IPS DF 6.9 (cell line): ENCODE results near the gene ZNF771.
A peak's percentile ranks its signal among the peaks of the same experiment; 100 is the strongest.

ENCODE experiments used
- DNase-seq: peaks from one replicate; pipeline ENCODE4 v3.0.0-alpha.2; 2013; ENCODE audit warnings: low read depth, low spot score
- H3K27ac ChIP-seq: one replicate; pipeline ENCODE4 v1.5.1; 2013; ENCODE audit warnings: low read length, control low read depth
- H3K27me3 ChIP-seq: 2 replicates; pipeline ENCODE4 v1.6.1; 2013; ENCODE audit warnings: mild to moderate bottlenecking, low read length; ENCODE audit not compliant: control insufficient read depth, insufficient read depth
- H3K36me3 ChIP-seq: 2 replicates; pipeline ENCODE4 v1.6.1; 2013; ENCODE audit warnings: low read length; ENCODE audit not compliant: control insufficient read depth, insufficient read depth
- H3K4me1 ChIP-seq: 2 replicates; pipeline ENCODE4 v1.6.1; 2013; ENCODE audit warnings: low read length; ENCODE audit not compliant: control insufficient read depth, insufficient read depth
- H3K4me3 ChIP-seq: 2 replicates; pipeline ENCODE4 v1.5.1; 2013; ENCODE audit warnings: mild to moderate bottlenecking, low read length
- H3K9me3 ChIP-seq: 2 replicates; pipeline ENCODE4 v1.6.1; 2013; ENCODE audit warnings: low read length, inconsistent platforms; ENCODE audit not compliant: control insufficient read depth, insufficient read depth
- WGBS: extraction: QIAGEN DNeasy Blood & Tissue Kit; methylation state at CpG from one replicate; pipeline ENCODE4 v1.1.7; 2013; ENCODE audit warnings: mixed read lengths, missing lambda C conversion rate; ENCODE audit not compliant: insufficient read length, insufficient coverage; 5-methylcytosine and 5-hydroxymethylcytosine counted together

The ZNF771 gene

GRCh38 chr16:30416624-30417528, 9.5 kb downstream of the ZNF771 start:
- Histone ChIP-seq H3K36me3 (peaks cover 5% of the 10 kb centered on the region; the same call in 1 of the 2 replicates), H3K9me3 (no peaks in the 10 kb centered on the region), H3K27me3 (no peaks in the 10 kb centered on the region), H3K4me3 (peak overlapping the region; percentile 49; the same call in 1 of the 2 replicates), H3K4me1 (no peaks in the 10 kb centered on the region), H3K27ac (no peak overlapping the region)
- WGBS, result no CpG with 5 or more reads among the region's 18 CpGs
- no peak for DNase-seq

- peak; percentile 87 for DNase-seq
These were observed 10.3 kb downstream of the ZNF771 start for GRCh38 chr16:30417529-30418349.

GRCh38 chr16:30418350-30419181, 11.2 kb downstream of the ZNF771 start:
- Histone ChIP-seq H3K36me3 (peaks cover 8% of the 10 kb centered on the region; the same call in 1 of the 2 replicates), H3K4me3 (peak overlapping the region; percentile 49; the same call in 1 of the 2 replicates), H3K27ac (no peak overlapping the region), H3K27me3 (no peaks in the 10 kb centered on the region), H3K4me1 (no peaks in the 10 kb centered on the region), H3K9me3 (no peaks in the 10 kb centered on the region)
- DNase-seq, result no peak
- no CpG with 5 or more reads among the region's 31 CpGs for WGBS

More at GRCh38 chr16:30417529-30418349, 10.3 kb downstream of the ZNF771 start:
- Histone ChIP-seq H3K9me3 (no peaks in the 10 kb centered on the region), H3K36me3 (0 out of 2 replicates have a peak, but pooled peaks cover 4% of the 10 kb centered on the region), H3K27me3 (no peaks in the 10 kb centered on the region), H3K4me1 (no peaks in the 10 kb centered on the region), H3K4me3 (peak overlapping the region; percentile 49; the same call in 1 of the 2 replicates), H3K27ac (no peak overlapping the region)
- WGBS, result no CpG with 5 or more reads among the region's 140 CpGs

GRCh38 chr16:30421010-30421409, 13.6 kb downstream of the ZNF771 start:
- H3K27ac ChIP-seq, result no peak overlapping the region
- H3K36me3 ChIP-seq, result peaks cover 12% of the 10 kb centered on the region; the same call in 1 of the 2 replicates
- H3K9me3 ChIP-seq, result no peaks in the 10 kb centered on the region
- no peaks in the 10 kb centered on the region for H3K27me3 ChIP-seq
- no CpG with 5 or more reads among the region's 5 CpGs for WGBS
- no peaks in the 10 kb centered on the region for H3K4me1 ChIP-seq
- no peak for DNase-seq
- H3K4me3 ChIP-seq, result no peak overlapping the region

GRCh38 chr16:30428055-30428454, 20.6 kb downstream of the ZNF771 start:
- peaks cover 4% of the 10 kb centered on the region; the same call in 1 of the 2 replicates for H3K4me1 ChIP-seq
- H3K27me3 ChIP-seq, result no peaks in the 10 kb centered on the region
- no peak overlapping the region for H3K4me3 ChIP-seq
- WGBS, result no CpG with 5 or more reads among the region's 4 CpGs
- H3K27ac ChIP-seq, result no peak overlapping the region
- H3K9me3 ChIP-seq, result no peaks in the 10 kb centered on the region
- DNase-seq, result no peak
- peaks cover 16% of the 10 kb centered on the region; the same call in 1 of the 2 replicates for H3K36me3 ChIP-seq

GRCh38 chr16:30429418-30429677, 21.9 kb downstream of the ZNF771 start:
- no peak overlapping the region for H3K27ac ChIP-seq
- no peaks in the 10 kb centered on the region for H3K27me3 ChIP-seq
- no peaks in the 10 kb centered on the region for H3K9me3 ChIP-seq
- H3K4me1 ChIP-seq, result peaks cover 4% of the 10 kb centered on the region; the same call in 1 of the 2 replicates
- DNase-seq, result no peak
- H3K36me3 ChIP-seq, result peaks cover 6% of the 10 kb centered on the region; the same call in 1 of the 2 replicates
- no CpG with 5 or more reads among the region's 11 CpGs for WGBS
- H3K4me3 ChIP-seq, result peak overlapping the region; percentile 66; the same call in 1 of the 2 replicates

GRCh38 chr16:30429678-30430427, 22.4 kb downstream of the ZNF771 start, which contains the start of gene DCTPP1:
Gene DCTPP1 (minus strand): TSS chr16:30430030. CDS start chr16:30429980, 50 bp downstream.
- no peak within 1 kb of the TSS for H3K27ac ChIP-seq
- peaks cover 6% of the 10 kb centered on the region; the same call in 1 of the 2 replicates for H3K36me3 ChIP-seq
- no CpG with 5 or more reads among the region's 49 CpGs for WGBS
- H3K9me3 ChIP-seq, result no peaks in the 10 kb centered on the region
- no peaks in the 10 kb centered on the region for H3K27me3 ChIP-seq
- peak within 1 kb of the TSS; percentile 66 for H3K4me3 ChIP-seq
- H3K4me1 ChIP-seq, result peaks cover 4% of the 10 kb centered on the region; the same call in 1 of the 2 replicates
- peak; percentile 98 for DNase-seq

- Histone ChIP-seq H3K4me3 (no peak overlapping the region), H3K9me3 (no peaks in the 10 kb centered on the region), H3K27ac (no peak overlapping the region), H3K27me3 (no peaks in the 10 kb centered on the region), H3K4me1 (peaks cover 4% of the 10 kb centered on the region; the same call in 1 of the 2 replicates), H3K36me3 (peaks cover 6% of the 10 kb centered on the region; the same call in 1 of the 2 replicates)
- WGBS, result no CpG with 5 or more reads among the region's 19 CpGs
- DNase-seq, result no peak
These were observed 23.1 kb downstream of the ZNF771 start for GRCh38 chr16:30430428-30430970.

GRCh38 chr16:30434852-30435251, 27.4 kb downstream of the ZNF771 start:
- Histone ChIP-seq H3K4me1 (peaks cover 2% of the 10 kb centered on the region; the same call in 1 of the 2 replicates), H3K4me3 (no peak overlapping the region), H3K36me3 (no peaks in the 10 kb centered on the region), H3K27ac (no peak overlapping the region), H3K9me3 (no peaks in the 10 kb centered on the region), H3K27me3 (no peaks in the 10 kb centered on the region)
- no peak for DNase-seq
- 100% methylated on average over 2 of the region's 4 CpGs for WGBS
